ENCODE measurements around the gene KCTD18. TPM values are rescaled to one million over a fixed set of nuclear protein-coding genes. Genes with fewer than 3 reads are reported as not detected.

KCTD18 gene
- 10 to 100 TPM; 19.1 to 19.6 TPM for total RNA-seq
- 10 to 100 TPM; 12.6 to 16.5 (median 14.0) TPM for polyA plus RNA-seq
- 27.7 to 42.4 (median 30.6) reads per million in 6 experiments for total RNA-seq

DNA sequence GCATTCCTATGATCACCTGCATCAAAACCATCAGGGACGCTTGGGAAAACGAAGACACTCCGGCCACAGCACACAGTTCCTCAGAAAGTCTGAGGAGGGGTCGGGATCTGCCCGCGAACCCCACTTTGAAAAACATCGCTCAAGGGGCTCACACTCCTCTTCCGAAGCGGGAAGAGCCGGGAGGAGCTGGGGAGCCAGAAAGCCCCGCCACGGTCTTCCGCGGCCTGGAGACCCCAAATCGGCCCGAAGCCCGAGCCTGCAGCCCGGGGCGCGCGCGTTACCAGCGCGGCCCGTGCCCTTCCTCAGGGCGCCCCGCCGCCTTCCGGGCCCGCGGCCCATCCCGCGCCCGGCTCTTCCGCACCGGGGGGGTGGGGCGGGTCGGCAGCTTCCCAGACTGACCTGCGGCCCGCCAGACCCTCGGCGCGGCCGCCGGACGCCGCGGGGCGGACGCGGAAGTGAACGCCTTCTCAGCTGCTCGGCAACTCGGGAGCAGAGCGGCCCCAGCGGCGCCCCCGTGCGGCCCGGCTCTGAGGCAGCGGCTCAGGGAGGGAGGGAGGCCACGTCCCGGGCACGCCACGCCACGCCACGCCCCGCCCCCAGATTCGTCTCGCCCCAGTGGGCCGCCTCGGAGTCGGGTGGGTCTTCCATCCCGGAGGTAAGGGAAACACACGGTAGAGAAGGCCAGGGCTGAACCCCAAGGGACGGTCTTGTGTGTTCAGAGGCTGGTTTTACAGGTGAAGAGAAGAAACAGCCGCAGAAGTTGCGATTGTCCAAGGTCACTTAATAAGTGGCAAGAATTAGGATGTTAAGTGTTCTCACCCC is at the start of gene KCTD18:
KCTD18 (minus strand) TSS at position 457 of the 822 bp plus-strand sequence. CDS start 3,052 bp downstream, outside the sequence.
- DNase-seq (peak; percentile 83 to 93 (median 90)), ATAC-seq (peak; percentile 97 to 98)
- POLR2A ChIA-PET = interaction anchor here (1.0 to 1.6 kb wide), 4 partner anchors 16 to 134 kb away, joined by 3 to 20 read pairs (median 4); partner anchors contain the start of gene SGO2
- H3K9me3 Mint-ChIP-seq = no peaks in the 10 kb centered on the region
- H3K27ac Mint-ChIP-seq = peak within 1 kb of the TSS; percentile 83 to 98 (median 94)
- H3K4me3 Mint-ChIP-seq = peak within 1 kb of the TSS; percentile 80 to 97 (median 94)
- peaks cover 0 to 9% (median 2%) of the 10 kb centered on the region in 3 donors for H3K36me3 Mint-ChIP-seq
- H3K4me1 Mint-ChIP-seq = peaks cover 14 to 45% (median 32%) of the 10 kb centered on the region in 4 donors
- no peaks in the 10 kb centered on the region for H3K27me3 Mint-ChIP-seq

DNA sequence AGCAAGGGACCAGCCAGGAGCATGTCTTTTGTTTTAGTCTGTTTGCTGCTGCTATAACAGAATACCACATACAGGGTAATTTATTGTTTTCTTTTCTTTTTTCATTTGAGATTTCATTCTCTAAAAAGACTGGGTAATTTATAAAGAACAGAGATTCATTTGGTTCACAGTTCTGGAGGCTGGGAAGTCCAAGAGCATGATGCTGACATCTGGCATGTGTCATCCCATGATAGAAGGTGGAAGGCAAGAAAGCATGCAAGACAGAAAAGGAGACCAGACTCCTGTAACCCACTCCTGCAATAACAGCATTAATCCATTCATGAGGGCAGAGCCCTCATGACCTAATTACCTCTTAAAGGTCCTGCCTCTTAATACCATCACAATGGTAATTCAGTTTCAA is 30.9 kb upstream of the KCTD18 start:
- no peak for ATAC-seq
- Mint-ChIP-seq H3K36me3 (peaks cover 15 to 37% (median 17%) of the 10 kb centered on the region in 3 donors), H3K4me1 (no peaks in the 10 kb centered on the region), H3K27ac (no peak overlapping the region), H3K27me3 (no peaks in the 10 kb centered on the region), H3K4me3 (no peak overlapping the region), H3K9me3 (peaks cover 0 to 6% (median 0%) of the 10 kb centered on the region in 9 donors)
- DNase-seq = no peak
- POLR2A ChIA-PET = no interaction called here

DNA sequence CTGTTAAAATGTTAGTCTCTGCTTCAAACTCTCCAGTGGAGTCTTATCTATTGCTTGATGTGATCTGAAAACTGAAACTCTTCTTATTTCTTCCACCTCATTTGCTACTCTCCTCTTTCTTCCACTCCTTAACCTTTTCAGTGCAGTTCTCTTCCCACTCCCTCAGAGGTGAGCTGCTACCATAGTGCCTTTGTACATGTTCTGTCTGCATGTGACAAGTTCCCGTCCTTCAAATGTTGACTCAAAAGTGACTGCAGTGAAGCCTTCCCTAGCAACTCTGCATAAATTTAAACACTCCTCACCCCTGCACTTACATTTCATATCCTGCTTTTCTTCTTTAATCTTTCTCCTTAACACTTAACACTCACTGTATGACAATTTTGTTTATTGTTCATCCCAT is 28.3 kb upstream of the KCTD18 start:
- POLR2A ChIA-PET = no interaction called here
- no peak overlapping the region for H3K4me3 Mint-ChIP-seq
- H3K4me1 Mint-ChIP-seq = no peaks in the 10 kb centered on the region
- DNase-seq = no peak
- H3K36me3 Mint-ChIP-seq = peaks cover 15 to 27% (median 18%) of the 10 kb centered on the region in 3 donors
- H3K27me3 Mint-ChIP-seq = no peaks in the 10 kb centered on the region
- no peak overlapping the region for H3K27ac Mint-ChIP-seq
- ATAC-seq = no peak
- peaks cover 0 to 6% (median 0%) of the 10 kb centered on the region in 9 donors for H3K9me3 Mint-ChIP-seq

DNA sequence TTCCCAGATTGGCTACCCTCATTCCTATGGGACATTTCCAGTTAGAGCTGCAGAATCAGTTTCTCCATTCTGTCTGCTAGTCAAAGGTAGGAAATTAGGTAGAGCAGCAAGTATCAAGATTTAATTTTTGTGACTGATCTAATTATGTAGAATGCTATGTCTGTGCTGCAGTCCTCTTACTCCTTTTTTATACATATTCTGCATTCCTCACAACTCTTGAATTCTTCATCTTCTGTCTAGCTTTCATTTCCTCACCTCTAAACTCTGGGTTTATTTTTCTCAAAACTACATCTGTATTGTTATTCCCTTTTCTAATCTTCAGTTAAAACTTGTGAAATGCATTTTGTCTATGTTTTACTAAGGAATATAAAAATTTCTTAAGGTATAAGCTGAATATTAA is 24.7 kb upstream of the KCTD18 start:
- no peaks in the 10 kb centered on the region for H3K4me1 Mint-ChIP-seq
- no peak for ATAC-seq
- DNase-seq = no peak
- no peaks in the 10 kb centered on the region for H3K9me3 Mint-ChIP-seq
- H3K36me3 Mint-ChIP-seq = peaks cover 0 to 4% (median 3%) of the 10 kb centered on the region in 3 donors
- H3K4me3 Mint-ChIP-seq = no peak overlapping the region
- POLR2A ChIA-PET = interaction anchor here (1.5 kb wide), 1 partner anchor 8 kb away, joined by 4 read pairs; the partner anchor contains the start of gene SGO2
- no peak overlapping the region for H3K27ac Mint-ChIP-seq
- H3K27me3 Mint-ChIP-seq = no peaks in the 10 kb centered on the region

DNA sequence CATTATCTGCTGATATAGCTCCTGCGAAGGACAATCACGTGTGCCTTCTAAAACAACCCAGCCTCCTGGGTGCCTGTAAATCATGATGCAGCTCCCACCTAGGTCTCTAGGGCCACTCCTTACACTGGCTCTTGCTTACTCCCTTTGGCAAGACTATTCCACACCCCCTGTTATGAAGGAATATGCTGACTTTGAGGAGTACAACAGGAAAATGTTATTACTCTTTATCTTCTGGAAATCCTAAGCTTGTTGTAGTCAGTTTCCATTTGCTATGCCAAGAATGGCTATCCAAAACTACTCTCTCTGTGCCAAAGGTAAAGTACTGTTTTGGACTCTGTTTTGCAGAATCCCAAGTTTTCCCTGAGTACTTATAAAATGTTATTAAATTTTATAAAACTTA is 23.9 kb upstream of the KCTD18 start:
- DNase-seq (no peak), ATAC-seq (no peak)
- Mint-ChIP-seq H3K4me3 (no peak overlapping the region), H3K9me3 (no peaks in the 10 kb centered on the region), H3K27me3 (no peaks in the 10 kb centered on the region), H3K27ac (no peak overlapping the region), H3K4me1 (no peaks in the 10 kb centered on the region), H3K36me3 (peaks cover 0 to 3% (median 2%) of the 10 kb centered on the region in 3 donors)
- POLR2A ChIA-PET = no interaction called here

DNA sequence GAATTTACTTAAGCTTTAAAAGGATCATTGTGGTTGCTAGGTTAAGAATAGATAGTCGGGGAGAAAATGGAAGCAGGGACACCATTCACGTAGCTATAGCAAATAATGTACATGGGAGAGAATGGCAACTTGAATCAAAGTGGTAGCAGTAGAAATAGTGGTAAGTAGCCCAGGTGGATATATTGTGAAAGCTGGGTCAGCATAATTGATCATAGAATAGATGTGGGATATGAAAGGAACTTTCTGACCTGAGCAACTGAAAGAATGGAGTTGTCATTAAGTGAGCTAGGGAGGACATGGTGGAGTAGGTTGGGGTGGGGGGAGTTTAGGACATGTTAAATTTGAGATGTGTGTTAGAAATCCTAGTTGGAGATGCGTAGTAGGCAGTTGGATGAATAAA is 18.4 kb upstream of the KCTD18 start:
- no peak for DNase-seq
- POLR2A ChIA-PET = interaction anchor here (1.4 kb wide), 1 partner anchor 336 kb away, joined by 3 read pairs; no protein-coding TSS in a partner anchor
- peaks cover 0 to 2% (median 0%) of the 10 kb centered on the region in 3 donors for H3K36me3 Mint-ChIP-seq
- H3K9me3 Mint-ChIP-seq = no peaks in the 10 kb centered on the region
- peaks cover 0 to 3% (median 0%) of the 10 kb centered on the region in 5 donors for H3K27me3 Mint-ChIP-seq
- H3K27ac Mint-ChIP-seq = no peak overlapping the region
- peaks cover 3 to 20% (median 11%) of the 10 kb centered on the region in 4 donors for H3K4me1 Mint-ChIP-seq
- H3K4me3 Mint-ChIP-seq = no peak overlapping the region
- ATAC-seq = no peak

DNA sequence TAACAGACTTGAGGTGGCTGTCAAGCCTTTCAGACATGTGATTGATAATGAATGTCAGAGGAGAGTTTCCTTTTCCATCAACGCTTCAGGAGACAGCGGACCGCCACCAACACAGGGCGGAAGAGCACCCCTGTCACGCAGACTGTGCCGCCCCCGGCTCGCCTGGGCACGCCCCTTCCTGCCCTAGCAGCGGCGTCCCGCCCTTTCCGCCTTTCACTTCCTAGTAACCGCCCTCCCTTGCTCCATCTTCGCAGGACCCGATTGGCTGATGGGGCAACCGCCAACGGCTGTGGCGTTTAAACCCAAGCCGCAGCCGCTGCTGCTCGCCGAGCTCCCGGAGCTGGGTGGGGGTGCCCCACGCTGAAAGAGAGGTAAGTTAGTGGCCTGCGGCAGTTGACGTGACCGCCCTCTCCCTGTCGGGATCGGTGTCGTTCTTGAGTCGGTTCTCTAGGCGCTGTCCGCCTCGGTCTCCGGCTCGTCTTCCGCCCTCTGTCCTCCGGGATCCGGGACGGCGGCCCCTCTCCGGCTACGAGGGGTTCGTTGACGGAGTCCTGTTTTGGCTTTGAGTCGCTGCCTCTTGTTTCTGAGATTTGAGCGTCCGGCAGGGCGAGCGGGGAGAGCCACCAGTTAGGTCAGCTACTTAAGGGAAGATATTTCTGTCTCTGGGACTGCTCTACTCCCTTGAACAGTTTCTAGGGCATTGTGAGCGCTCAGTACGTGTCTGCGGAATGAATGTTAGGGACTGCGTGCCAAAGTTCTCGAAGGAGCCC is 16.2 kb upstream of the KCTD18 start, which contains the start of gene SGO2:
SGO2 (plus strand) TSS at position 326 of the 770 bp plus-strand sequence. CDS start 6,769 bp downstream, outside the sequence.
- Mint-ChIP-seq H3K9me3 (no peaks in the 10 kb centered on the region), H3K27me3 (peaks cover 0 to 6% (median 0%) of the 10 kb centered on the region in 5 donors), H3K36me3 (no peaks in the 10 kb centered on the region), H3K4me3 (peak within 1 kb of the TSS; percentile 85 to 97 (median 95)), H3K27ac (peak within 1 kb of the TSS; percentile 66 to 92 (median 90)), H3K4me1 (peaks cover 3 to 20% (median 11%) of the 10 kb centered on the region in 4 donors)
- peak; percentile 99 for ATAC-seq
- POLR2A ChIA-PET = interaction anchor here (0.7 to 3.4 kb wide), 5 partner anchors 9 to 570 kb away, joined by 3 to 20 read pairs (median 4); partner anchors contain the start of genes BZW1, CLK1, KCTD18 and MAIP1
- peak; percentile 90 to 96 (median 94) for DNase-seq

DNA sequence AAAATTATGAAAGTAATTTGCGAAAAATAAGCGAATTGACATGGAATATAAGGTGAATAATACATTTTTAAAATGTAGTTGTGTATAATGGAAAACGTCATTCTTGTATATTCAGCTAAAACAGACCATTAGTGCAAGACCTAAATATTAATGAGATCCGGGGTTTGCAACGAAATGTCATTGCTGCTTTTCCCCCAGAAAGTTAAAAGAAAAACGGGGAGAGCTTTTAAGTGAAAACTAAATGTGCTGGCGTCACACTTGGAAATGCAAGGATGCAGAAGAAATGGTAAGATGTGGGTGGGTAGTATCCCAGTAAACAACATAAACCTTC is 15.6 kb upstream of the KCTD18 start:
- H3K4me1 Mint-ChIP-seq = peaks cover 3 to 20% (median 11%) of the 10 kb centered on the region in 4 donors
- H3K36me3 Mint-ChIP-seq = no peaks in the 10 kb centered on the region
- DNase-seq (no peak), ATAC-seq (no peak)
- no peaks in the 10 kb centered on the region for H3K9me3 Mint-ChIP-seq
- H3K27ac Mint-ChIP-seq = peak overlapping the region; percentile 66 to 92 (median 90)
- POLR2A ChIA-PET = interaction anchor here (0.9 to 3.4 kb wide), 4 partner anchors 10 to 338 kb away, joined by 3 to 20 read pairs (median 5); partner anchors contain the start of genes CLK1 and KCTD18
- H3K27me3 Mint-ChIP-seq = peaks cover 0 to 6% (median 0%) of the 10 kb centered on the region in 5 donors
- H3K4me3 Mint-ChIP-seq = peak overlapping the region; percentile 85 to 97 (median 95)

DNA sequence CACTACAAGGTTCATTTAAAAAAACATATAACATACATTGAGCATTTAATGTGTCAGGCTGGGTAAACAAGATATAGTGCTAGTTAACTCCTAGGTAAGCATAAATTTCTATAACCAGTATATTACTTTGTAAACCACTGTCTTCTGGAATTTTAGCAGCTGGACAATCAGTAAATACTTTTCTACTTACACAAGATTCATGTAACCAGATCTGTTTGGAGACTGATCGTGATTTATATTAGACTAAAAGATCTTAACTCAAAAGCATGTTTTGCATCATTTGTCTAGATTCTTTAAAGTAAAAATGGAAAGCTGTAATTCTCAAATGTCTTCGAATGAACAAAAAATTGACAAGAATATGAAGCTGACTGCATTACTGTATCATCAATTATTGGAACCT is 15.2 kb upstream of the KCTD18 start:
- POLR2A ChIA-PET = interaction anchor here (0.6 to 3.4 kb wide), 5 partner anchors 10 to 339 kb away, joined by 3 to 20 read pairs (median 4); partner anchors contain the start of genes CLK1 and KCTD18
- DNase-seq = no peak
- Mint-ChIP-seq H3K4me1 (peaks cover 3 to 20% (median 11%) of the 10 kb centered on the region in 4 donors), H3K27ac (peak overlapping the region in 1 of 10 donors; percentile 81), H3K9me3 (no peaks in the 10 kb centered on the region), H3K27me3 (peaks cover 0 to 6% (median 0%) of the 10 kb centered on the region in 5 donors), H3K36me3 (no peaks in the 10 kb centered on the region), H3K4me3 (peak overlapping the region in 4 of 10 donors; percentile 85 to 96 (median 95))
- no peak for ATAC-seq

DNA sequence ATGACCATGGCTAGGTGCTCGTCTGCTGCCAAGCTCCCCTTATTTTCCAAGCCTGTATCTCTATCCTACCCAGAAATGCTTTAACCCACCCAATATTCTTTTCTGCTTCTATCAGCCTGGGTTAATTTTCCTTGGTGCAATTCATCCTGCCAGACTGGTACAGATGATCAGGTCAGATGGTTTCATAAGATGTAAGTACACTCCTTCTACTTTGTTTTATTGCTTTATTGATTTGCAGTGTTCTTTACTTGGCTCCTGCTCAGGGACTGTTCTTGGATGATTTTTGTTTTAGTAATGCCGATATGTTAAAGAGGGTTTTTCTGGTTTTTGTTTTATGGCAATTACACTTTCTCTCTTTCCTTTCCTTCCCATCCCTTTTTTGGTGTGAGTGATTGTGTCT is 13.7 kb upstream of the KCTD18 start:
- POLR2A ChIA-PET = no interaction called here
- Mint-ChIP-seq H3K4me3 (no peak overlapping the region), H3K4me1 (peaks cover 3 to 20% (median 11%) of the 10 kb centered on the region in 4 donors), H3K36me3 (no peaks in the 10 kb centered on the region), H3K27me3 (peaks cover 0 to 6% (median 0%) of the 10 kb centered on the region in 5 donors), H3K9me3 (no peaks in the 10 kb centered on the region), H3K27ac (no peak overlapping the region)
- no peak for DNase-seq
- no peak for ATAC-seq

DNA sequence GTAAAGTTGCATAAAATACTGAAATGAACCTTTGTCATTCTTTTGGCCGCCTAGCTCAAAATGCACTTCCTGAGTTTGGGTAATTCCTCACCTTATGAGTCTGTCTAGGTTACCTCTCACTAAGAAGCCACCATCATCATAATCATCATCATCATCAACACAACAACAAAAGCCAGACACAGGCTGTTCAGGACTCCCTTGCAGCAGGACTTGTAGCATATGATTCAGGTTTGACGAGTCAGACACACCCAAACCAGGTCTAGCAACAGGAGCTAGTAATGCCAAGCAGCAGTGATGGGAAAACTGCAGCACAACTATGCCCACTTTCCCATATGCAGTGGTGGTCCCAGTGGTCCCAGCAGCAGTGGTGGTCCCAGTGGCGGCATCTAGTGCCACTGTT is 13.3 kb upstream of the KCTD18 start:
- no peak for DNase-seq

DNA sequence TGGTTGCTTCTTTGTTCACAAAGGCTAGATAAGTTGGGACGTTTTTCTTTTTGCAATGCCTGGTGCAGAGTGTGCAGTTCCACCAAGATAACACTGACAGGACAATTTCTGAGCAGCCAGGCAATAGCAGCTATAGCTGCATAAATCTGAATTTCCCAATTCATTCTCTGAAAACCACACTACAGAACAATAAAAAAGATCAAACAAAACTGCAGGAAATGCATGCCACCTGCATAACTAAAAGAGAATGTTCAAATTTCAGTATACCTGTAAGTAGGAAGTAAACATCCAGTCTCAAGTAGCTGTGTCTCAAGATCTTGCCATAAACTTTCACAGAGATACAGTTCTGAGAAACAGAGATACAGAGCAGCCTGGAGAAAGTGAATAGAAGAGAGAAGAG is 5.3 kb upstream of the KCTD18 start:
- Mint-ChIP-seq H3K9me3 (peaks cover 0 to 14% (median 6%) of the 10 kb centered on the region in 9 donors), H3K4me1 (peaks cover 0 to 8% (median 5%) of the 10 kb centered on the region in 4 donors), H3K4me3 (peak overlapping the region in 3 of 10 donors; percentile 0 to 18 (median 2)), H3K27ac (peak overlapping the region in 4 of 10 donors; percentile 1 to 13 (median 6)), H3K27me3 (peaks cover 0 to 5% (median 0%) of the 10 kb centered on the region in 5 donors), H3K36me3 (peaks cover 0 to 9% (median 0%) of the 10 kb centered on the region in 3 donors)
- POLR2A ChIA-PET = interaction anchor here (1.1 to 1.3 kb wide), 2 partner anchors 10 to 47 kb away, joined by 3 to 4 read pairs; no protein-coding TSS in a partner anchor
- peak in 2 of 10 donors; percentile 16 to 24 for DNase-seq
- peak; percentile 30 to 78 for ATAC-seq

More for the DNA sequence above, 13.3 kb upstream of the KCTD18 start:
- H3K4me1 Mint-ChIP-seq = peaks cover 3 to 20% (median 11%) of the 10 kb centered on the region in 4 donors
- no peak for ATAC-seq
- H3K4me3 Mint-ChIP-seq = no peak overlapping the region
- H3K27me3 Mint-ChIP-seq = peaks cover 0 to 6% (median 0%) of the 10 kb centered on the region in 5 donors
- no peaks in the 10 kb centered on the region for H3K36me3 Mint-ChIP-seq
- H3K9me3 Mint-ChIP-seq = no peaks in the 10 kb centered on the region
- POLR2A ChIA-PET = no interaction called here
- H3K27ac Mint-ChIP-seq = no peak overlapping the region

Data from naive thymus-derived CD8-positive, alpha-beta T cell (primary cell).